HepG2 (cell line): ENCODE measurements around the gene CARD19. TPM values are rescaled to one million over a fixed set of nuclear protein-coding genes. Genes with fewer than 3 reads are reported as not detected.
A peak's percentile ranks its signal among the peaks of the same experiment; 100 is the strongest.

Source experiments
- CENPX ChIP-seq: sonication (generic); formaldehyde crosslinking; IDR thresholded peaks from 2 replicates; pipeline ENCODE4 v1.9.0; 2021; ENCODE audit warnings: mild to moderate bottlenecking, missing genetic modification reagents, moderate library complexity
- FOXA1 ChIP-seq, 2 experiments: fragments of 450-650 bp in 1 of 2; sonication (generic) in 1 of 2; formaldehyde crosslinking in 1 of 2; IDR thresholded peaks; 2 replicates each; pipeline versions ENCODE4 v1.4.0 to v1.6.1; 2016 to 2020; ENCODE audit warnings: missing genetic modification reagents in 1 of 2
- GATA4 ChIP-seq: sonication (generic); IDR thresholded peaks from 2 replicates; pipeline ENCODE4 v1.6.1; 2016; ENCODE audit warnings: antibody characterized with exemption, low read depth, borderline replicate concordance
- GLMP ChIP-seq: sonication (generic); formaldehyde crosslinking; IDR thresholded peaks from 2 replicates; pipeline ENCODE4 v1.9.0; 2021; ENCODE audit warnings: missing genetic modification reagents, mild to moderate bottlenecking, borderline replicate concordance
- HNRNPK ChIP-seq: fragments of 200-400 bp; formaldehyde crosslinking; IDR thresholded peaks from 2 replicates; pipeline ENCODE4 v1.6.1; 2018; ENCODE audit warnings: low read length, low read depth, moderate library complexity, mild to moderate bottlenecking; ENCODE audit not compliant: poor library complexity, severe bottlenecking
- MLX ChIP-seq: IDR thresholded peaks from 2 replicates; pipeline ENCODE4 v1.6.1; 2016
- NFIB ChIP-seq: sonication (generic); formaldehyde crosslinking; IDR thresholded peaks from 2 replicates; pipeline ENCODE4 v1.9.0; 2021; ENCODE audit warnings: missing genetic modification reagents, mild to moderate bottlenecking, borderline replicate concordance
- POGZ ChIP-seq: sonication (generic); formaldehyde crosslinking; IDR thresholded peaks from 2 replicates; pipeline ENCODE4 v1.4.0; 2020; ENCODE audit warnings: mild to moderate bottlenecking, missing genetic modification reagents
- RXRA ChIP-seq: sonication (generic); formaldehyde crosslinking; IDR thresholded peaks from 2 replicates; pipeline ENCODE4 v1.5.1; 2020; ENCODE audit warnings: missing genetic modification reagents
- TBL1XR1 ChIP-seq: fragments of 150-350 bp; IDR thresholded peaks from 2 replicates; pipeline ENCODE4 v1.6.1; 2014; ENCODE audit warnings: borderline replicate concordance, low read length; ENCODE audit not compliant: partially characterized antibody
- ZMYM3 ChIP-seq: sonication (generic); formaldehyde crosslinking; IDR thresholded peaks from 2 replicates; pipeline ENCODE4 v1.5.1; 2020; ENCODE audit warnings: mild to moderate bottlenecking, missing genetic modification reagents
- ZNF24 ChIP-seq: fragments of 450-650 bp; IDR thresholded peaks from 2 replicates; pipeline ENCODE4 v1.6.1; 2017; ENCODE audit warnings: antibody characterized with exemption, mild to moderate bottlenecking
- ZNF280B ChIP-seq: sonication (generic); formaldehyde crosslinking; IDR thresholded peaks from 2 replicates; pipeline ENCODE4 v1.5.0; 2020; ENCODE audit warnings: missing genetic modification reagents, mild to moderate bottlenecking, borderline replicate concordance
- ZNF441 ChIP-seq: sonication (generic); formaldehyde crosslinking; IDR thresholded peaks from 2 replicates; pipeline ENCODE4 v1.7.0; 2021; ENCODE audit warnings: missing genetic modification reagents, borderline replicate concordance
- ZNF512 ChIP-seq: sonication (generic); formaldehyde crosslinking; IDR thresholded peaks from 2 replicates; pipeline ENCODE4 v1.4.0; 2020; ENCODE audit warnings: mild to moderate bottlenecking, missing genetic modification reagents
- ZNF550 ChIP-seq: sonication (generic); formaldehyde crosslinking; IDR thresholded peaks from 2 replicates; pipeline ENCODE4 v1.4.0; 2020; ENCODE audit warnings: mild to moderate bottlenecking, missing genetic modification reagents, borderline replicate concordance
- ZNF800 ChIP-seq: sonication (generic); formaldehyde crosslinking; IDR thresholded peaks from 2 replicates; pipeline ENCODE4 v1.4.0; 2020; ENCODE audit warnings: missing genetic modification reagents
- ZSCAN12 ChIP-seq: sonication (generic); formaldehyde crosslinking; IDR thresholded peaks from 2 replicates; pipeline ENCODE4 v1.9.0; 2021; ENCODE audit warnings: mild to moderate bottlenecking, missing genetic modification reagents
- polyA plus RNA-seq, 8 experiments: library from polyadenylated mRNA; depleted of rRNA in 3 of 8; stranded (reverse) in 7 of 8; unstranded in 1 of 8; fragments of >200 nt; fragmentation: Illumina TruSeq in 4 of 8; extraction: Trizol in 4 of 8; gene quantifications; 2 replicates each; pipeline versions ENCODE4 v1.2.1 to v1.2.3, GENCODE V29; 2011 to 2016; ENCODE audit warnings: low read depth in 4 of 8, missing spikeins in 1 of 8, mixed read lengths in 1 of 8; ENCODE audit not compliant: insufficient read depth in 1 of 8
- total RNA-seq, 5 experiments: library from RNA; depleted of rRNA; stranded (reverse); fragments of >200 nt; fragmentation: Illumina TruSeq; extraction: Trizol; gene quantifications; 2 replicates each; pipeline ENCODE4 v1.2.3, GENCODE V29; 2016; ENCODE audit warnings: low read depth in 1 of 5

CARD19 gene
- total and polyA plus RNA-seq, 2 of the 13 experiments (the other 11 are each of a cell fraction or from before 2014, with no cell fraction given): 18.4 to 47.2 TPM

GRCh38 chr9:93159601-93160471, 63.8 kb downstream of the CARD19 start (continued):
- TF ChIP-seq NFIB (CRISPR knock-in tag): no peak
- peak; percentile 35; the same call in 1 of the 2 replicates for TF ChIP-seq RXRA (CRISPR knock-in tag)
- TF ChIP-seq TBL1XR1: no peak
- TF ChIP-seq GLMP (CRISPR knock-in tag): no peak
- no peak for TF ChIP-seq HNRNPK
- no peak for TF ChIP-seq ZNF512 (CRISPR knock-in tag)
- TF ChIP-seq ZNF24: no peak
- no peak for TF ChIP-seq ZSCAN12 (CRISPR knock-in tag)
- TF ChIP-seq POGZ: no peak
- no peak for TF ChIP-seq GATA4
- 0 out of 2 replicates have a peak, but pooled peaks have one; percentile 29 for TF ChIP-seq ZNF441 (CRISPR knock-in tag)
- TF ChIP-seq FOXA1 (IDR thresholded peaks at IDR 0.05): no peak
- no peak for TF ChIP-seq FOXA1 (CRISPR knock-in tag; IDR thresholded peaks at IDR 0.05)
- TF ChIP-seq ZNF550 (CRISPR knock-in tag): no peak
- no peak for TF ChIP-seq MLX
- TF ChIP-seq CENPX (CRISPR knock-in tag): no peak
- TF ChIP-seq ZNF280B: no peak
- TF ChIP-seq ZNF800 (CRISPR knock-in tag): no peak
- peak; percentile 56; the same call in 1 of the 2 replicates for TF ChIP-seq ZMYM3 (CRISPR knock-in tag)
